Ishikawa (cell line): Measurements from ENCODE around the gene RBM19.

ENCODE experiments used
- CEBPB ChIP-seq: IDR thresholded peaks from 2 replicates; pipeline ENCODE4 v1.6.1; 2012
- CREB1 ChIP-seq: IDR thresholded peaks from 2 replicates; pipeline ENCODE4 v1.6.1; 2012; ENCODE audit warnings: low read depth
- EGR1 ChIP-seq: IDR thresholded peaks from 2 replicates; pipeline ENCODE4 v1.6.1; 2012
- EP300 ChIP-seq: IDR thresholded peaks from 2 replicates; pipeline ENCODE4 v1.6.1; 2012; ENCODE audit warnings: borderline replicate concordance
- FOXM1 ChIP-seq: IDR thresholded peaks from 2 replicates; pipeline ENCODE4 v1.6.1; 2012; ENCODE audit warnings: low read depth, borderline replicate concordance
- NFIC ChIP-seq: IDR thresholded peaks from 2 replicates; pipeline ENCODE4 v1.6.1; 2012
- RAD21 ChIP-seq: IDR thresholded peaks from 2 replicates; pipeline ENCODE4 v1.6.1; 2012; ENCODE audit warnings: low read depth
- REST ChIP-seq: IDR thresholded peaks from 2 replicates; pipeline ENCODE4 v1.6.1; 2012; ENCODE audit warnings: low read depth, mild to moderate bottlenecking
- TAF1 ChIP-seq: IDR thresholded peaks from 2 replicates; pipeline ENCODE4 v1.6.1; 2012; ENCODE audit warnings: low read depth, mild to moderate bottlenecking
- TCF12 ChIP-seq: IDR thresholded peaks from 2 replicates; pipeline ENCODE4 v1.6.1; 2012; ENCODE audit warnings: low read depth
- TEAD4 ChIP-seq: IDR thresholded peaks from 2 replicates; pipeline ENCODE4 v1.6.1; 2012
- USF1 ChIP-seq: IDR thresholded peaks from 2 replicates; pipeline ENCODE4 v1.6.1; 2012
- YY1 ChIP-seq: IDR thresholded peaks from 2 replicates; pipeline ENCODE4 v1.6.1; 2012; ENCODE audit warnings: low read depth
- ZBTB7A ChIP-seq: IDR thresholded peaks from 2 replicates; pipeline ENCODE4 v1.6.1; 2012; ENCODE audit warnings: low read depth
- TF ChIP-seq, protein P1 (sequence below): IDR thresholded peaks from 2 replicates; pipeline ENCODE4 v1.6.1; 2012

Gene RBM19

GRCh38 chr12:113991224-113992044, 25.3 kb upstream of the RBM19 start:
- TF ChIP-seq TAF1, result no peak
- no peak for TF ChIP-seq USF1
- TF ChIP-seq NFIC, result no peak
- TF ChIP-seq FOXM1, result no peak
- TF ChIP-seq YY1, result no peak
- no peak for TF ChIP-seq EGR1
- no peak for TF ChIP-seq REST
- no peak for TF ChIP-seq RAD21
- no peak for TF ChIP-seq TCF12

GRCh38 chr12:113990250-113991223, 24.4 kb upstream of the RBM19 start:
- TF ChIP-seq CREB1, result no peak
- TF ChIP-seq CEBPB, result no peak
- TF ChIP-seq NFIC, result no peak

DNA sequence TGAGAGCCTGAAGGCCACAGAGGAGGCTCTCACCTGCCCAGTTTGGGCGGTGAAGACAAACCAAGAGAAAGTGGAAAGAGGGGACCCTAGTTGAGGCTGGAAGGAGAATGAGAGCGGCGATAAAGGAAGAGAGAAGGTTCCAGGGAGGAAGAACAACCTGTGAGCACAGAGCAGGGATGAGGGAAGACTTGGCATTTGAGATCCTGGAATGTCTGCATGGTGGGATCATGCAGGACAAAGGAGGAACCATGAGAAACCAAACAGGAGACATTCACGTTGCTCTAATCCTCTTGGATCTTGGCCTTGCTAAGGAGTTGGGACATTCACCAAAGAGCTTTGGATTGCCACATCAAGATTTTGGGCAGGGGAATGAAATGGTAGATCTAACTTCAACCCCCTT, 22.9 kb upstream of the RBM19 start:
- no peak for TF ChIP-seq ZBTB7A
- no peak for TF ChIP-seq FOXM1
- TF ChIP-seq EGR1, result no peak
- TF ChIP-seq TAF1, result no peak
- TF ChIP-seq, protein P1, sequence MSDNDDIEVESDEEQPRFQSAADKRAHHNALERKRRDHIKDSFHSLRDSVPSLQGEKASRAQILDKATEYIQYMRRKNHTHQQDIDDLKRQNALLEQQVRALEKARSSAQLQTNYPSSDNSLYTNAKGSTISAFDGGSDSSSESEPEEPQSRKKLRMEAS, result no peak
- no peak for TF ChIP-seq NFIC
- TF ChIP-seq TCF12, result no peak
- TF ChIP-seq RAD21, result no peak
- TF ChIP-seq YY1, result no peak
- no peak for TF ChIP-seq CEBPB
- TF ChIP-seq TEAD4, result no peak
- TF ChIP-seq EP300, result no peak
- no peak for TF ChIP-seq CREB1
- no peak for TF ChIP-seq REST
- TF ChIP-seq USF1, result no peak

DNA sequence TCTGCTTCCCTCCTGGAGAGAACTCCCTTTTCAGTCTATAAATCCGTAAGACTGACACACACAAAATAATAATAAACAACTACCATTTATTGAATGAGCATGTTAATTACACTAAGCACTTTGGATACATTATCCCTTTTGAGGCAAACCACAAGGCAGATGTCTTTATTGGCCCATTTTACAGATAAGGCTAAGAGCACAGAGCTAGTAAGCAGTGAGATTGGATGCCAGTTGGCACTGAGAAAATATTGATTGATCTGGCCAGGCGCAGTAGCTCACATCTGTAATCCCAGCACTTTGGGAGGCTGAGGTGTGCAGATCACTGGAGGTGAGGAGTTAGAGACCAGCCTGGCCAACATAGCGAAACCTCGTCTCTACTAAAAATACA, 21.9 kb upstream of the RBM19 start:
- TF ChIP-seq EGR1 (no peak), REST (no peak), RAD21 (no peak), NFIC (no peak), YY1 (no peak), CREB1 (no peak), USF1 (no peak), FOXM1 (no peak), ZBTB7A (no peak), TCF12 (no peak), TEAD4 (no peak), CEBPB (no peak)
- TF ChIP-seq, protein P1, result no peak
